Psoas muscle (tissue), 8 donors: ENCODE data around the gene ITGB3. TPM values are rescaled to one million over a fixed set of nuclear protein-coding genes. Genes with fewer than 3 reads are reported as not detected.

Source experiments
- ATAC-seq, 4 donors: fragments of 200-7000 bp; cut with Tn5 transposase; one replicate each; pipeline ENCODE4 v1.9.1; 2020; ENCODE audit warnings: moderate library complexity in 3 of 4, mild to moderate bottlenecking in 2 of 4
- DNase-seq, 2 donors: peaks; one replicate each; pipeline ENCODE4 v3.0.0-alpha.2; 2020
- H3K27ac ChIP-seq: fragments of 200-600 bp; one replicate; pipeline ENCODE4 v1.8.0; 2022
- H3K27me3 ChIP-seq, 3 donors: fragments of 200-600 bp in 1 of 3; one replicate each; pipeline versions ENCODE4 v1.6.1 to v1.8.0; 2013 to 2022; ENCODE audit warnings: low read length in 2 of 3, mild to moderate bottlenecking in 2 of 3, moderate library complexity in 1 of 3; ENCODE audit not compliant: insufficient read depth in 3 of 3
- H3K36me3 ChIP-seq, 2 donors: fragments of 200-600 bp in 1 of 2; one replicate each; pipeline versions ENCODE4 v1.6.1 to v1.8.0; 2013 to 2022; ENCODE audit warnings: low read depth in 1 of 2, mild to moderate bottlenecking in 1 of 2, moderate library complexity in 1 of 2; ENCODE audit not compliant: insufficient read depth in 1 of 2
- H3K4me1 ChIP-seq: fragments of 200-600 bp; one replicate; pipeline ENCODE4 v1.8.0; 2022
- H3K4me3 ChIP-seq: fragments of 200-600 bp; one replicate; pipeline ENCODE4 v1.8.0; 2022; ENCODE audit warnings: mild to moderate bottlenecking
- H3K9me3 ChIP-seq: fragments of 200-600 bp; one replicate; pipeline ENCODE4 v1.8.0; 2022
- CTCF ChIP-seq: fragments of 200-600 bp; IDR thresholded peaks from one replicate; pipeline ENCODE4 v1.8.0; 2022; ENCODE audit warnings: antibody characterized with exemption
- WGBS, 3 donors: extraction: QIAGEN DNeasy Blood & Tissue Kit; methylation state at CpG; one replicate each; pipeline versions ENCODE4 v1.1.6 to v1.1.7; 2013; 5-methylcytosine and 5-hydroxymethylcytosine counted together
- intact Hi-C, 2 donors: fragments of 100-400 bp; cut with DNase I; formaldehyde crosslinking; loops; one replicate each; pipeline versions ENCODE4 v1.11.0 to v1.14.2; 2022
- polyA plus RNA-seq, 3 donors: library from polyadenylated mRNA; stranded (reverse); fragments of 200-250 nt; gene quantifications; one replicate each; pipeline ENCODE4 v1.2.3, GENCODE V29; 2013
- total RNA-seq, 4 donors: library from RNA; stranded (reverse); fragmentation: NEBNext Ultra II Directional in 2 of 4; extraction: Animal tissue kit (Norgen Biotek cat#: 25700) in 2 of 4; gene quantifications; one replicate each; pipeline versions ENCODE4 v1.2.1 to v1.2.4, GENCODE V29; 2021 to 2023
- donor health status: healthy with polysubstance abuse.
- donor health status: DM: no; HTN: no; CAD: no; lungs with moderate emphysema.
- donor health status: Bipolar disorder and iron deficiency.
- donor health status: healthy.
- donor health status: DM: yes; HTN: yes; CAD: no.
- donor health status: DM: no; HTN: no; CAD: no.
- donor health status: DM: no; HTN: no; CAD: no.
- donor health status: DM: yes; HTN: yes; CAD: no.

ITGB3 gene
- total and polyA plus RNA-seq, 7 donors, result 0.32 to 5.4 (median 1.5) TPM

GRCh38 chr17:47358652-47359051, 105.0 kb downstream of the ITGB3 start:
- no peak overlapping the region for H3K4me3 ChIP-seq
- H3K36me3 ChIP-seq, result no peaks in the 10 kb centered on the region
- TF ChIP-seq CTCF, result no peak
- WGBS, 3 donors, result 59 to 79% (median 77%) methylated on average over 1 of the region's 1 CpG
- no peaks in the 10 kb centered on the region for H3K9me3 ChIP-seq
- intact Hi-C loops, result no loop called here
- DNase-seq (no peak), ATAC-seq (no peak)
- no peaks in the 10 kb centered on the region for H3K27me3 ChIP-seq
- no peak overlapping the region for H3K27ac ChIP-seq
- H3K4me1 ChIP-seq, result no peaks in the 10 kb centered on the region

Other genes starting within 250 kb of the ITGB3 start
- 10 to 100 TPM; 72.5 to 78.4 (median 74.9) TPM for gene CDC27, start 64.5 kb upstream of the ITGB3 start, total RNA-seq
- gene CDC27, start 64.5 kb upstream of the ITGB3 start, polyA plus RNA-seq, result 10 to 100 TPM; 25.5 to 89.2 (median 37.9) TPM
- gene MYL4, start 44.5 kb upstream of the ITGB3 start, total RNA-seq, result 1 to 10 TPM in 3 of 4 donors, under 1 TPM in 1; 0.89 to 6.7 (median 2.4) TPM
- 1 to 10 TPM in 2 of 3 donors, under 1 TPM in 1; 0.52 to 4.5 (median 1.3) TPM for gene MYL4, start 44.5 kb upstream of the ITGB3 start, polyA plus RNA-seq
- gene EFCAB13, start 70.1 kb downstream of the ITGB3 start, total RNA-seq, result 1 to 10 TPM in 1 of 4 donors, under 1 TPM in 3; 0.37 to 2.2 (median 0.83) TPM
- under 1 TPM; 0.32 to 0.77 (median 0.55) TPM for gene EFCAB13, start 70.1 kb downstream of the ITGB3 start, polyA plus RNA-seq